NCI-H446 treated with DMSO at 0.1 percent for 48 hours (cell line): ENCODE data around the gene LPCAT1.

Experiments used
- DNase-seq: peaks from one replicate; lab custom pipeline; 2025; lab: John Stamatoyannopoulos, UW

The LPCAT1 gene

GRCh38 chr5:1495525-1495897, 28.2 kb downstream of the LPCAT1 start:
- DNase-seq, result no peak

GRCh38 chr5:1494780-1495524, 28.8 kb downstream of the LPCAT1 start:
- no peak for DNase-seq

- no peak for DNase-seq
These were observed 29.8 kb downstream of the LPCAT1 start for GRCh38 chr5:1493941-1494340.

- no peak for DNase-seq
These were observed 30.3 kb downstream of the LPCAT1 start for GRCh38 chr5:1493413-1493812.

GRCh38 chr5:1492757-1493156, 31.0 kb downstream of the LPCAT1 start:
- no peak for DNase-seq

GRCh38 chr5:1490376-1490775, 33.4 kb downstream of the LPCAT1 start:
- DNase-seq, result no peak

- DNase-seq, result no peak
These were observed 34.0 kb downstream of the LPCAT1 start for GRCh38 chr5:1489754-1490153.

GRCh38 chr5:1488882-1489680, 34.7 kb downstream of the LPCAT1 start:
- DNase-seq, result no peak

- DNase-seq, result no peak
These were observed 36.5 kb downstream of the LPCAT1 start for GRCh38 chr5:1487079-1487764.

- DNase-seq, result no peak
These were observed 37.5 kb downstream of the LPCAT1 start for GRCh38 chr5:1486271-1486670.

- DNase-seq, result no peak
These were observed 38.1 kb downstream of the LPCAT1 start for GRCh38 chr5:1485579-1486118.

- no peak for DNase-seq
These were observed 38.8 kb downstream of the LPCAT1 start for GRCh38 chr5:1484730-1485578.

- DNase-seq, result no peak
These were observed 39.7 kb downstream of the LPCAT1 start for GRCh38 chr5:1483856-1484729.

GRCh38 chr5:1483064-1483463, 40.7 kb downstream of the LPCAT1 start:
- no peak for DNase-seq

- no peak for DNase-seq
These were observed 41.8 kb downstream of the LPCAT1 start for GRCh38 chr5:1481959-1482331.

- no peak for DNase-seq
These were observed 42.3 kb downstream of the LPCAT1 start for GRCh38 chr5:1481266-1481958.

- DNase-seq, result no peak
These were observed 43.0 kb downstream of the LPCAT1 start for GRCh38 chr5:1480806-1481205.

GRCh38 chr5:1480217-1480616, 43.5 kb downstream of the LPCAT1 start:
- DNase-seq, result no peak

- DNase-seq, result no peak
These were observed 44.1 kb downstream of the LPCAT1 start for GRCh38 chr5:1479581-1480188.

GRCh38 chr5:1479066-1479465, 44.7 kb downstream of the LPCAT1 start:
- DNase-seq, result no peak
